Right hindlimb (tissue), 1 donor: Measurements from ENCODE around the gene MRPS27.

ENCODE experiments used
- DNase-seq: peaks from one replicate; pipeline ENCODE4 v3.0.0-alpha.2; 2018

Gene MRPS27

DNA sequence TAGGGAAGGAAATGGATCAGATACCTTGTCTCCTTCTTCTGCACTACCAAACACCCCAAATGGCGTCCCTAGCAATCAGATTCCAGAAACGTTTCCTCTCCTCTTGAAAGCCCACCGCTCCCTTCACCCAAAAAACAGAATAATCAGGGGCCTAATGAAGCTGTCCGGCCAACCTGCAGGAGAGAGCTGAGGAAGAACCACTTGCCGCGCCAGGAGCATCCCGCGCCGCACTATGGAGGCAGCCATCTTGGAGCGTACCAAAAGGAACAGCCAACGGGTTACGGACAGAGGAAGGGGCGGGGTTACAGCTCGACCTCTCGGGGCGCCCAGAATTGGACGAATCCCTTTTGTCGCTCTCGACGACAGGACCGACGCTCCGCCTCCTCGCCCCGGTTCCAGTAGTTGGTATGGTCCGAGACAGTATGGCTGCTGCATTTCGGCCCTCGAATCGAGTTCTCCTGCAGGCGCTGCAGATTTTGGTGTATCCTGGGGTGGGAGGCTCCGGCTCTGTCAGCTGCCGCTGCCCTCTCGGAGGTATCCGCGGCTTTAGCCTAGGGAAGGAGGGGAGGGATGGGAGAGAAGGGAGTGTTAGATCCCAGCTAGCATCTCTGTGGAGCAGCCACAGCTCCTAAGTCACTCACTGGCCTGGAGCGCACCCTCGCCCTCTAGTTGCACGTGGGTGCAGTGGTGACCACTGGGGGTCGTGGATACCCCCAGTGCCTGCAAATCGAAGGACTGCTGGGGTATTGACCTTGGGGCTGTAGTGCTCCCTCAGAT, at the start of gene MRPS27, which contains the start of gene PTCD2:
TSS of gene MRPS27 (minus strand) at position 265 of the 777 bp plus-strand sequence. CDS start at position 246, 19 bp downstream.
TSS of gene PTCD2 (plus strand) at position 398 of the 777 bp plus-strand sequence. CDS start at position 408, 10 bp downstream.
- peak; percentile 98 for DNase-seq

DNA sequence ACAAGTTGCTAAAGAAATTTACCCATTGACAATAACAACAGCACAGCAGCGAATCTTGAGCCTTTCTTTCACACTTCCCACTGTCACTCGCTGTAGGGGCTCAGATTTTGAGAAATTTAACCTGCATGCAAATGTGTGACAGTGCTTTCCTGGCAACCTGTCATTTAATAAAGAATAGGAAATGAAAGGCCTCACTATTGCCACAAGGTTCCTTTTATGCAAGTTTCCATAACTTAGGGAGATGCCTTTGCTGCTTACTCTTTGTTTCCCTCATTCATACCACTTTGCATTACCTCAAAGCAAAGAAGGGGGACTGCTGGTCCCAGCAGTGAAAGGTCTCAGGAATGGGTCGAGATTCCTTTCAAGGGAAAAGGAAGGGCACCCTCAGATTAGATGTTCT, 49.7 kb upstream of the MRPS27 start:
- no peak for DNase-seq

DNA sequence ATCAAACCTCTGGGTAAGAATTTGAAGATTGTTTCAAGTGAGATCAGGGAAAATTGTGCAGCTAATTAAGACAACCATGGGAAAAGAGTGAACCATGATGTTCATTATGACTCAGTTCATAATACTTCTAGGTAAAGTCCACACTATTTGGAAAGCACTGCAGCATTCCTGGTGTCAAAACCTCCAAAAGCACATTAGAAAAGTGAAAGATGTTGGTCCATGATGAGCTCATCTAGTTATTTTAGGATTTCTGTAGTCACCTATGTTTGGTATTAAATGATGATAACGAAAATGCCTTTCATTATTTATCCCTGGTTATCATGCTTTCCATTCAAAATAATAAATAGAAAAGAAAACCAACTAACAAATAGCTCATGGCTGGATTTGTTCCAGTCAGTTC, 49.3 kb upstream of the MRPS27 start:
- no peak for DNase-seq

DNA sequence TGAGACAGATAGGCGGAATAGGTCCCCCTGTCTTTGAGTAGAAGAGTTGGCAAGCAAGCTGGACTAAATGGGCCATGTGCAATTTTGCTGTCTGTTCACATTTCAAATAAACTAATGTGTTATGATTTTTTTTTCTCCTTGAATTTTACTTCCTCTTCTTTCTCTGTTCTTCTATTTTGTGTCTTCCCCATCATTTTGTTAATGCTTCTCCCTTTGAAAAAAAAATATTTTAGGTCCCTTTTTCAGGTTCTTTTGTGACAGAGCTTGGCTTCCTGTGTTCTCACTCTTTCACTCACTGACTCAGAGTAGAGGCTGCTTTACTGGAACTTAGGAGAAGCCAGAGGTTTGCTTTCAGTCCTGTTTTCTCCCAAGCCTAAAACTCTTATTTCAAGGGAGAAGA, 48.2 kb upstream of the MRPS27 start:
- no peak for DNase-seq

DNA sequence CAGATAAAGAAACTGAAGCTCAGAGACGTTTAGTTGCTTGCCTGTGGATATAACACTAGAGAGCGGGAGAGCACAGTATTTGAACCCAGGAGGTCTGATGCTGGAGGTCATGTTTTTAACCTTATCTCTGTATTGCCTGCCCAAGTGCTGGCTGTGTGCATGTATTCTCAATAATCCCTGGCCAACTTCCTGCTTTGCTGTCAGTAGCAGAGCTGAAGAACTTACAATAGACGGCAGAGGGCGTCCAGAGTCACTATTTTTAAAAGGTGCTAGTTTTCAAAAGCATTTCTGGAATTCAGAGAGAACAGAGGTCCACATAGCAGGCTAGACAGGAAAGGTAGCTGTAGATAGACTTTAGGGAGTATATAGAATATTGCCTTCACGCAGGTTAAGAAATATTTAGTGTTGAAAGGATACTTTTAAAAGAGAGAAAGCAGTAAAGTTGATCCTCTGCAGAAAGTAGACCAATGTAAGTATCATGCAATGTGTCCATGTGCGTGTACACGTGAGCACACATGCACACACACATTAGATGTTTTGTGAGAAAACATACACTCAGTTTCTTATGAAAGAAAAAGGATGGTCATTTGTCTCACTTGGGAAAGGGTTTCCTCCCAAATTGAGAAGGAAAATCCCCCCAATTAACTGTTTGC, 46.4 kb upstream of the MRPS27 start:
- DNase-seq = peak; percentile 82

DNA sequence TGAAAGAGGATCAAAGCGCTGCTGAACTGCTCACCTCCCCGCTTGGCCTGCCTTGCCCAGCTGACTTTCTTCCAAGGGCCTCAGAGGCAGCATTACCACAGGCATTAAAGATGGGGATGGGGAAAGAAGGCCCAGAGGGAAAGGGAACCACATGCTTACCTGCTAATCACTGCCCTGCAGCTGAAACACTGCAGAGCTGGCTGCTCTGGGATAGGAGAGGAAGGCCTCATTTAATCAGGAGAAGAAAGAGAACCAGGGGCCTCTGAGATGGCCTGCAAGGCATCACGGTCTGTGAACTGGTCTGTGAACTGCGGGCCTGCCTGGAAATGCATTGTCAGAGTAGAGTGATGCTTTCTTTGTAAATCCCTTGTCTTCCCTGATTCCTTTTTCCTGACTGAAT, 44.9 kb upstream of the MRPS27 start:
- no peak for DNase-seq

DNA sequence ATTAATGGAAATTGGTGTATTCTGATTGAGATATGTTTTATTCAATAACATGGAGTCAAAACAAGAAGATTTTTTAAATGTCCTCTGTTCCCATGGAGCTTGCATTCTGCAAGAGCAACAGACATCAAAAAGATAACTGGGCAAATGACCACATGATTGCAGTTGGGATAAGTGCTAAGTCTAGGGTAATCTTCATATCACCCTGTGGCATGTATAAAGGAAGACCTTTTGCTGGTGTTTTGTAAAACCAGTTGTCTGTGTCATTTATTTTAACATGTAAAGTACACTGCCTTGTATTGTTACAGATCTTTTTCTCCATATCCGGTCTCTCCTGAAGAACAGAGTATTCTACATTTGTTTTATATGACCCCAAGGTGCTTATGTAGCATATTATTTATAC, 44.1 kb upstream of the MRPS27 start:
- DNase-seq = no peak

DNA sequence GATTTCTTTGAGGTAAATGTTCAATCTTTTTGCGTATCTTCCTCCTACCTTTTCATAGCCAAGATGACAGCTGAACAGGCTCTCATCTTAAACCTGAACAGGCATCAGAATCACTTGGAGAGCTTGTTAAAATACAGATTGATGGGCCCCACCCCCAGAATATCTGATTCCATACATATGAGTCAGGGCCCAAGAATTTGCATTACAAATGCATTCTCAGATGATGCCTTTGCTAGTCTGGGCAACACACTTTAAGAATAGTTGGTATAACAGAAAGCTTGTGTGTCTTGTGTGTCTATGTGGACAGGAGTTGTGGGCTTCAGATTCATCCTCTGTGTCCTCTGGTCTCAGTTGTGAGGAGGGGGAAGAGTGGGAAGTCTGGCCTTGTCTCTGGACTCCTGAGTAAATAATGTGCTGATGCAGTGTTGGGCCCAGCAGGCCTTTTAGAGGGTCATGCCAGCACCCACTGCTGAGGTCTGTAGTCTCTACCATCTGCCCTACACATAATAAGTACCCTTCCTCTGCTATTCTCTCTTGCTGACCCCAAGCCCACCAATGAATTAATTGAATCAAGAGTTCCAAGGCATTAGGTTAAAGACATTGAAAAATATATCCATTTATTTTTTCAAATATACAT, 43.2 kb upstream of the MRPS27 start:
- no peak for DNase-seq

DNA sequence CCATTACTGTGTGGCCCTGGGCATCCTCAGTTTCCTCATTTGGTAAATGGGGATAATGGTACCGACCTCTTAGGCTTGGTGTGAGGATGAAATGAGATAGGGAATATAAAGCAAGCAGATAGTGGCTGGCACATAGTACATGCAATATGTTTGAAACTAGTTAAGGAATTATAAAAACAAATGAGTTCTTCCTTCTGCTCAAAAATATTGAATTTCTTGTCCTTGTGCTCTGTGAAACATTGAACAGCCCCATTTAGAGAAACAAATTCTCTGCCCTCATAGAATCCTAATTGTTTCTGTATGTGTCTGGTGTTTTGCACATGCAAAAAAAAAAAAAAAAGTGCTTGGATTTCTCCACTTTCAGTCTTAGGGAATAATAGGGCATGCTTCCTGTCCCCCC, 39.8 kb upstream of the MRPS27 start:
- no peak for DNase-seq

DNA sequence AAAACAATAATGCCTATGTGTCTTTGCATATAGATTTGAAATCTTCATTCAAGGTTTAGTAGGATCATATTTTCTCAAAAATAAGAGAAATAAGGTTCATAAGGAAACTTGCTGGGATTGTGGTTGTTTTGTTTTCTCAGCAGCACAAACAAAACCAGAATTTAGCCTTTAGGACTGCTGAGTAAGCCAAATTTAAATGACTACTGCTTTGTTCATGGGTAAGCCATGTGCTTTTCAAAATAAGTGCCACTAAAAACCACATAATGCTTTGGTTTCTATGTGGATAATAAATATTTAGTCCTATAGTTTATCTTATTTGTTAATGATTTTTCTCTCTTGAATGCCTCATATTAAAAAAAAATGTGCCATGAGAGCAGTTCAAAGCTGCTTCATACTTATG, 38.9 kb upstream of the MRPS27 start:
- DNase-seq = no peak

DNA sequence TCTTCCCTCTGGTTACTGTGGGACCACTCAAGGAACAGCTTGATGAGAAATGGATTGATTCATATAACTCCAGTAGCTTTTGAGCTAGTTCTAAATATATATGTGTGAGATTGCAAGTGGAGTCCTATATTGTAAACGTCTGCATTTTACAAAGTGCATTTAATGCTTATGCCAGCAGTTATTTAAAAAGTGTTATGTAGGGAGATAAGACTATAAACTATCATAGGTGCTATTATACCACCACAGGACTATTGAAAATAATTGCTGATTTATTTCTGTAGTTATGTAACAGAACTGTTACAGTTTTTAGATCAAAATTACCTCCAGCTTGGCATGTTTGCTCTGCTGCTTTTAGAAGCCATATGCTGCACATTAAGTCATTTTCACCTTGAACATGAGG, 36.3 kb upstream of the MRPS27 start:
- DNase-seq = no peak

DNA sequence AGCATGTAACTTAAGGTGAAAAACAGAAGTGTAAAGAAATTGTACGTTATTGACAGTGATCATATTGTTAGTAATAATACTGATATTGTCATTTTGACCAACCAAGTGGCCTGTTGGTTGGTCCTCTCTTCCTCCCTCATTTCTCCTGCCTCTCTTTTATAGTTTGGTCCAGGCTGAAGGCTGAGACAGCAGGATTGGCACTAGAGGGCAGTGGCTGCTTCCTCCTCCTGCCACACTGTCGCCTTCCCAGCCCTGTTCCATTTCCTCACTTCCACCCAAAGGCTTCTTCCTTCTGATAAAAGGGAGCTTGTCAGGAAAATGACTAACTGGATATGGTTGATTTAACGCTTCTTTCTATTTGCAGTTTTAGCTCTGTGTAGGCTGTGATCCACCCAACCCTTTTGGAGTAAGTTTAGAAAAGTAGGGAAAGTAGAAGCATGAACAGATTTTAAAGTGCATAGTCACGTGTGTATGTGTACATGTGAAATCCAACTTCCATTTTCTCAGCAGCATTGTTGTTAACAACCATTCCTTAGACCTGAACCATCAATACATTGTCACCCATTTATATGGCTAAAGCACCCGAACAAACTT, 35.8 kb upstream of the MRPS27 start:
- peak; percentile 43 for DNase-seq

DNA sequence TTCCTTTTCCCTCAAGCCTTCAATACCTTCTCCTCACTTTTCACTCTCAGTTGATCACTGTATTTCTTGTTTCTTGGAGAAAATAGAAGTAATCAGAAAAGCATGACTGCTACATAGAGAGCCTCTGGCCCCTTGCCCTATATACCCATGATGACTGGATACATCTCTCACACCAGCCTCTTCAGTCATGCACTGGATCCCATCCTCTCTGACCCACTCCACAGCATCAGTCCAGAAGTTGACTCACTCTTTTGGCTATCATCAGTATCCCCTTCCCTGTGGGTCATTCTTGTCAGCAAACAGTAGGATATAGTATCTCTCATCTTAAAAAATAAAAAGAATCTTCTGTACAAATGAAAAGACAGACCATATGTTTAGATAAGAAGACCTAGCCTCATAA, 33.0 kb upstream of the MRPS27 start:
- DNase-seq = no peak

DNA sequence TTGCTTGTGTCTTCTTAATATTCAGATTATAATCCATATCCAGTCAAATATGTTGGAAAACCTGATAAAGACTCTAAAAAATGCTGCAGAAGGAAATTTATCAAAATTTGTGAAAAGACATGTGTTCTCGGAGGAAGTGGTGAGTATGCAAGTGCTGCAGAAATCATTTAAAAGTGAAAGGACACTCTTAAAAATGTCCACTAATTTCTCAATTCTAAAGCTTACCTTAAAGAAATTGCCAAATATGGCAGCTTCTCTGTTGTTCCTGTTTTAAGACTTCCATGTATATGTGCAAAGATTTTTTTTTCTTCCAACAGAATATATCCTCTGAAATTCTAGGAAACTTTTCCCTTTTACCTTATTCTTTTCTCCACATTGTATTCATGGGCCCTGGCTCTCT, 32.6 kb upstream of the MRPS27 start:
- no peak for DNase-seq

DNA sequence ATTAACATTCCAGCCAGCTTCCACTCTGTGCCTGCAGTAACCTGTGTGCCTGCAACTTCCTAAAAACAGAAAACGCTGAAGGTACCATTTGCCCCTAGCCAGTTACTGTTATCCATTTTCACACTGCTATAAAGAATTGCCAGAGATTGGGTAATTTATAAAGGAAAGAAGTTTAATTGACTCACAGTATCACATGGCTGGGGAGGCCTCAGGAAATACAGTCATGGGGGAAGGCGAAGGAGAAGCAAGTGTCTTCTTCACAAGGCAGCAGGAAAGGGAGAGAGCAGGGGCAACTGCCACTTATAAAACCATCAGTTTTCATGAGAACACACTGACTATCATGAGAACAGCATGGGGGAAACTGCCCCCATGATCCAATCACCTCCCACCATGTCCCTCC, 31.3 kb upstream of the MRPS27 start:
- no peak for DNase-seq

DNA sequence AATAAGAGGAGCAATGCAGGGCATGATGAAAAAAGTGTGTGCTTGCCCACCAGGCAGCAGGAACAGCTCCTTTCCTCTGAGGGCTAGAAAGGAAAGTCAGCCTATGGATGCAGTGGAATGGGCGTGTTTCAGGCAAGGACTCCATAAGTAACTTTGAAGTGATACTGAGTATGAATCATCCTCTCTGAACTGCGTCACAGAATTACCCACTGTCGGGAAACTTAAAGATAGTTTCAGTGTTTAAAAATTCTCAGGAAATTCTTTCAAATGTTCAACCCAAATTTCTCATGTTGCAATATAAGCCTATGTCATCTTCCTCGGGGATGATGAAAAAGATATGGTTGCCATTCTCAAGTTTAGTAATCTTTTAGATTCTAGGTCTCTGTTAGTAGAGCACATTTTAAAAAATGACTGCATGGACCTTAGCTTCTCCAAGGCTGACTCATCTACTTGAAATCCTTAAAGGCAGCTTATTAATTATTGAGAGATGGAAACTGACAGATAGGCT, 27.8 kb upstream of the MRPS27 start:
- DNase-seq = no peak

DNA sequence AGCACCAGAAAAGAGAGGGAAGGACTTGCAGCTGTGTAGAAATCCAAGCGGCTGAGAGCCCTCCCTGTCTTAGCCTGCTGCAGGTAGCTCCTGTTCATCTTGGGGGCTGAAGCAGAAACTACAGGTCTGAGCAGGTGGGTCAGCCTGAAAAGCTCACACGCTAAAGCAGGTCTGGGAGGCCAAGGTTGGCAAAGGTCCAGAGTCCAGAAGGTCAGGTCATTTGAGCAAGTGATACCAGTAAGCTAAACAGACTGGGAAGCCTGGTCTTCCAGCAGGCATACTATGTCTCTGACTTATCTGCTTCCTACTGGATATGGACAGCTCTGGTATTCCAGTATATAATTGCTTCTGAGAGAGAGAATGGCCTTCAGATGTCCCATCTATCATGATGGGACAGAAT, 26.4 kb upstream of the MRPS27 start:
- no peak for DNase-seq

DNA sequence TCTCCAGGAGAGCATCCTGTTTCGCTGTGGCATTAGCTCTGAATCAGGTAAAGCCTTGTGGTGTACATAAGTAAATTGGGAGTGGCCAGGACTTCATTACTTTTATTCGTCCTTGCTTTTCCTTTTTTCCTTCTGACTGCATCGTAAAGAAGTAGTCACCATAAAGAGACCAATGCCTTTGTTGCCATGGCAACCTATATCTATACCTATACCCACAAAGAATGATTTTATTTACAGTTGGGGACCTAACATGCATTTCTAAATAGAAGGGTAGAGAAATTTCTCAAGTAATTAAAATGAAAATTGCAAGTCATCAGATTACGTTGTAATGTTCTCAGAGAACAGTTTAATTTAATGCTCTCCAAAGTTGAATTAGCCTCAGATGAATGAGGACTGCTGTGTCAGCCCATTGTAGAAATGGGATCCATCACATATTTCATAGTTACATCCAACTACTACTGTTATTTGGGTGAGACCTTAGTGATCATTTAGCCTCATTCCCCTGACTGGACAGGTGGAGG, 18.7 kb upstream of the MRPS27 start:
- no peak for DNase-seq

DNA sequence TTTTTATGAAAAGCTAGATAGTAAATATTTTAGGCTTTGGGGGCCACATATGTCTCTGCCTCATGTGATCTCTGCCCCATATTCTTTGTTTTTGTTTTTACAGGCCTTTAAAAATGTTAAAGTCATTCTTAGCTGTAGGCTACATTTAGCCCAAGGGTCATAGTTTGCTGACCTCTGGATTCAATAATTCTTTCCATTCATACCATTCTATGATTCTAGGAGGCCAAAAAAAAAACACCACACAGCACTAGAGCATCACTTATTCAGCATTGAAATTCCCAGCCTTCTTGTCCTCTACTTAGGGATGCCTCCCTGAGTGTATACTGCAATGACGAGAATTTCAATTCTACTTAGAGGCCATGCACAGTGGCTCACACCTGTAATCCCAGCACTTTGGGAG, 17.1 kb upstream of the MRPS27 start:
- no peak for DNase-seq

DNA sequence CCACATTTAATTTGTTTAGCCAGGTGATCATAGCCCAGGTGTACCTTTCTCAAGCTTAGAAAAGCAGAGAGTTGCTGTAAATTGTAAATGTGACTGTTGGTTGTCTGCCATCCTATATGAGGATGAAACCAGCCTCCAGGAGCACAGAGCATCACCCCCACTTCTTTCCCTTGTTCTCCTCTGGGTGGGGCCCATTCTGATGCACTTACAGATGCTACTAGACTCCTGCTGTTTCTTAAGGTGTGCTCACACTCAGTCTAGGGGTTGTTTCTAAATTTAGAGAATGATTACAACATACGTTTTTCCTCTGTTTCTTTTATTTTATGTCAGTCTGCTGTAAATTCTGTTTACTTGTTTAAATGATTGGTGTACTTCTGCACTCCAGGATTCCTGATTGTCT, 10.7 kb upstream of the MRPS27 start:
- no peak for DNase-seq

DNA sequence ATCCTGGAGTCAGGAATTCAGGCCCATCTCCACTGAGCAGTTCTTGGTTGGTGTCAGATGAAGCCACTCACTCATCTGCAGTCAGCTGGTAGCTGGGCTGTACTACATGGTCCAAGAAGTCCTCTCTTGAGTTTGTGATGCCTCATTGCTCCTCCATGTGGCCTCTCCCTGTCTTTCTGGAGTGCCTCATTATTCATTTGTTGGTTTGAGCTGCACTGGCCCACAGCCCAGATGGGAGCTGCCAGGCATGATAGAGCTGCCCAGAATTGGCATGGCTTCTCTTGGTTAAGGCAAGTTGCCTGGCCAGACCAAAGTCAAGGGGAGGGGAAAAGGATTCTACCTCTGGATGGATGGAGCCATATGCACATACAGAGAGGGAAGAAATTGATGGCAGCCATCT, 8.1 kb upstream of the MRPS27 start:
- DNase-seq = no peak

DNA sequence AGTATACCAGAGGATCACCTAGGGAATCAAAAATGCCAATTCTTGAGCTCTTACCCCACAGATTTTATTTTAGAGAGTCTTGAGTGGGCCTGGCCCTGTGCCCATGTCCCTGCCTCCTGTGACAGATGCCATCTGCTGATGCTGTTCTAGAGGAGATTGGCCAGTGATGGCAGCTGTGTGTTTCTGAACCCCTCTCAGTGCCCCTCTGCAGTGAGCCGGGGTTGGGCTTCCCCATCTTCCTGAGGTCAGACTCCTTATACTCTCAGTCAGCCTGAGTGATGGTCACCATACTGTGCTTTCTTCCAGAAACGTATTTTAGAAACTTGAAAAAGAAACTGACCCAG, 6.2 kb upstream of the MRPS27 start:
- peak; percentile 23 for DNase-seq

DNA sequence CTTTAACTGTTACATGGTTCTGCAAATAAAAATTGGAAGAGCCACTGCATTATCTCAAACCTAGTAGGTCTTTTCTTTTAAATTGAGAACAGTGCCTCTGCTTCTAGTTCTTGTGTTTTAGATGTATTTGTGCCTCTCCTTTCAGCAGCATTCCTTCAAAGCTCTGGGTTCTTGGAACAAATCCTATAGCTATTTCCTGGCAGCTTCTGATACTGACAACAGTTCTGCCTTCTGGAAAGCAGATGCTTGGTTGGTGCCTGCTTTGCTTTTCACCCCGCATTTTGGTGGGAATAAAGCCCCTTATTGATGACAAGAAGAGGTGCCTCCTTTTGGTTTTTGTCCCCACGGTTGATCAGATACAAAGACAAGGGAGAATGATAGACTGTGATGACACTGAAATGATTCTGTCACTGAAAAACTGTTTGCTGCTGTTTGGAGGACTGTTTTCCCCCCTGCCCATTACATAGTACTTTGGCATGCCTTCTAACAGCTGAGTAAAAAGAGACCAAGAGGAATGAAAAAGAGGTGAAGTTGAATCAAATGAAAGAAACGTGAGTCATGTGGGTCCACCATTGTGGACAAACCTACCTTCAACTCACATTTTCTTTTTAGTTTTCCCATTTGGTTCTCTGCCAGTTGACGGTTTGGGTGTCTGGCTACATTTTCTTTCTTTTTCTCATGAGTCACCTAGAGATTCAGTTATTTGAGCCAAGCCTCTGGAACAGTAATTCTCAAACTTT, 5.7 kb upstream of the MRPS27 start:
- DNase-seq = no peak
